ENCODE data around the gene COPS4. TPM values are rescaled to one million over a fixed set of nuclear protein-coding genes. Genes with fewer than 3 reads are reported as not detected.
A peak's percentile ranks its signal among the peaks of the same experiment; 100 is the strongest.

Gene COPS4
- total and polyA plus RNA-seq, 10 of the 15 experiments (the other 5 are each of a cell fraction or from before 2014, with no cell fraction given), result 34.2 to 159 (median 66.7) TPM

DNA sequence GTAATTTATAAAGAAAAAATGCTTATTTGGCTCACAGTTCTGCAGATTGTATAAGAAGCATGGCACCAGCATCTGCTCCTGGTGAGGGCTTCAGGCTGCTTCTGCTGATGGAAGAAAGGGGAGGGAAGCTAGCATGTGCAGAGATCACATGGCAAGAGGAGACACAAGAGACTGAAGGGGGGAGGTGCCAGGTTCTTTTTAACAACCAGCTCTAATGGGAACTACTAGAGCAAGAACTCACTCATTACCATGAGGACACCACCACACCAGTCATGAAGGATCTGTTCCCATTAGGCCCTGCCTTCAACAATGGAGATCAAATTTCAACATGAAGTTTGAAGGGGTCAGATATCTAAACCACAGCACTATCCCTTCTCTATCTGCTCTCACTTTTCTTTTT lies 9.4 kb upstream of the COPS4 start:
- intact Hi-C loops (cut with micrococcal nuclease; ENCODE audit: unreplicated experiment), result no loop called here
- no peaks in the 10 kb centered on the region for H3K36me3 ChIP-seq (ENCODE audit: control insufficient read depth in 2 of 2, insufficient read depth in 2 of 2, low read length in 1 of 2)
- H3K9me3 ChIP-seq (replicated peaks; ENCODE audit: control insufficient read depth, insufficient read depth, low read length), result peaks cover 9% of the 10 kb centered on the region; the same call in 2 of the 3 replicates
- ChIA-PET CTCF (interaction anchor here (0.6 kb wide), 1 partner anchor 173 kb away, joined by 3 read pairs; no protein-coding TSS in a partner anchor), POLR2A (no interaction called here), SMC1A (ENCODE audit: uncharacterized antibody, unreplicated experiment) (interaction anchor here (0.6 kb wide), 2 partner anchors 33 to 257 kb away, joined by 3 to 4 read pairs; no protein-coding TSS in a partner anchor), RAD21 (ENCODE audit: unreplicated experiment) (no interaction called here)
- in situ Hi-C loops (cut with MboI), result no loop called here
- TF ChIP-seq NRF1 (conservative IDR thresholded peaks at IDR 0.05; ENCODE audit: low read depth, low read length) (no peak), KDM1A (IDR thresholded peaks at IDR 0.05; ENCODE audit: borderline replicate concordance) (no peak), BCL11A (IDR thresholded peaks at IDR 0.05; ENCODE audit: low read depth, low read length) (no peak), POLR2A (IDR thresholded peaks at IDR 0.05; ENCODE audit: low read depth, low read length) (no peak), IKZF1 (conservative IDR thresholded peaks at IDR 0.05) (no peak), NR2C2 (IDR thresholded peaks at IDR 0.05; ENCODE audit: borderline replicate concordance, control insufficient read depth, insufficient read length, low read depth) (no peak), RFX5 (IDR thresholded peaks at IDR 0.05; ENCODE audit: low read depth, low read length) (no peak), STAT1 (conservative IDR thresholded peaks at IDR 0.05) (no peak), RUNX3 (IDR thresholded peaks at IDR 0.05; ENCODE audit: low read length) (no peak), CREM (IDR thresholded peaks at IDR 0.05; ENCODE audit: low read depth) (no peak), ZZZ3 (IDR thresholded peaks at IDR 0.05; ENCODE audit: control insufficient read depth, insufficient read length, low read depth) (no peak), HDGF (IDR thresholded peaks at IDR 0.05) (no peak), TBL1XR1 (IDR thresholded peaks at IDR 0.05; ENCODE audit: low read depth, low read length) (no peak)
- TF ChIP-seq, protein P1, sequence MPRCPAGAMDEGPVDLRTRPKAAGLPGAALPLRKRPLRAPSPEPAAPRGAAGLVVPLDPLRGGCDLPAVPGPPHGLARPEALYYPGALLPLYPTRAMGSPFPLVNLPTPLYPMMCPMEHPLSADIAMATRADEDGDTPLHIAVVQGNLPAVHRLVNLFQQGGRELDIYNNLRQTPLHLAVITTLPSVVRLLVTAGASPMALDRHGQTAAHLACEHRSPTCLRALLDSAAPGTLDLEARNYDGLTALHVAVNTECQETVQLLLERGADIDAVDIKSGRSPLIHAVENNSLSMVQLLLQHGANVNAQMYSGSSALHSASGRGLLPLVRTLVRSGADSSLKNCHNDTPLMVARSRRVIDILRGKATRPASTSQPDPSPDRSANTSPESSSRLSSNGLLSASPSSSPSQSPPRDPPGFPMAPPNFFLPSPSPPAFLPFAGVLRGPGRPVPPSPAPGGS (IDR thresholded peaks at IDR 0.05; ENCODE audit: borderline replicate concordance, insufficient read depth, low read depth, low read length, poor library complexity, severe bottlenecking), result no peak
- TF ChIP-seq, protein P2, sequence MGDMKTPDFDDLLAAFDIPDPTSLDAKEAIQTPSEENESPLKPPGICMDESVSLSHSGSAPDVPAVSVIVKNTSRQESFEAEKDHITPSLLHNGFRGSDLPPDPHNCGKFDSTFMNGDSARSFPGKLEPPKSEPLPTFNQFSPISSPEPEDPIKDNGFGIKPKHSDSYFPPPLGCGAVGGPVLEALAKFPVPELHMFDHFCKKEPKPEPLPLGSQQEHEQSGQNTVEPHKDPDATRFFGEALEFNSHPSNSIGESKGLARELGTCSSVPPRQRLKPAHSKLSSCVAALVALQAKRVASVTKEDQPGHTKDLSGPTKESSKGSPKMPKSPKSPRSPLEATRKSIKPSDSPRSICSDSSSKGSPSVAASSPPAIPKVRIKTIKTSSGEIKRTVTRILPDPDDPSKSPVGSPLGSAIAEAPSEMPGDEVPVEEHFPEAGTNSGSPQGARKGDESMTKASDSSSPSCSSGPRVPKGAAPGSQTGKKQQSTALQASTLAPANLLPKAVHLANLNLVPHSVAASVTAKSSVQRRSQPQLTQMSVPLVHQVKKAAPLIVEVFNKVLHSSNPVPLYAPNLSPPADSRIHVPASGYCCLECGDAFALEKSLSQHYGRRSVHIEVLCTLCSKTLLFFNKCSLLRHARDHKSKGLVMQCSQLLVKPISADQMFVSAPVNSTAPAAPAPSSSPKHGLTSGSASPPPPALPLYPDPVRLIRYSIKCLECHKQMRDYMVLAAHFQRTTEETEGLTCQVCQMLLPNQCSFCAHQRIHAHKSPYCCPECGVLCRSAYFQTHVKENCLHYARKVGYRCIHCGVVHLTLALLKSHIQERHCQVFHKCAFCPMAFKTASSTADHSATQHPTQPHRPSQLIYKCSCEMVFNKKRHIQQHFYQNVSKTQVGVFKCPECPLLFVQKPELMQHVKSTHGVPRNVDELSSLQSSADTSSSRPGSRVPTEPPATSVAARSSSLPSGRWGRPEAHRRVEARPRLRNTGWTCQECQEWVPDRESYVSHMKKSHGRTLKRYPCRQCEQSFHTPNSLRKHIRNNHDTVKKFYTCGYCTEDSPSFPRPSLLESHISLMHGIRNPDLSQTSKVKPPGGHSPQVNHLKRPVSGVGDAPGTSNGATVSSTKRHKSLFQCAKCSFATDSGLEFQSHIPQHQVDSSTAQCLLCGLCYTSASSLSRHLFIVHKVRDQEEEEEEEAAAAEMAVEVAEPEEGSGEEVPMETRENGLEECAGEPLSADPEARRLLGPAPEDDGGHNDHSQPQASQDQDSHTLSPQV (IDR thresholded peaks at IDR 0.05), result no peak
- no peaks in the 10 kb centered on the region for H3K27me3 ChIP-seq (replicated peaks in 1 of 2; ENCODE audit: control insufficient read depth in 2 of 2, insufficient read depth in 2 of 2, low read length in 1 of 2)
- FAIRE-seq (no peak), DNase-seq (ENCODE audit: low read depth, low spot score) (no peak), ATAC-seq (peak; percentile 65)
- no peaks in the 10 kb centered on the region for H4K20me1 ChIP-seq (ENCODE audit: control insufficient read depth, insufficient read depth)
- no peaks in the 10 kb centered on the region for H3K79me2 ChIP-seq (ENCODE audit: control insufficient read depth, insufficient read depth, low read length)
- H3K27ac ChIP-seq (ENCODE audit: control insufficient read depth, insufficient read depth), result peak overlapping the region; percentile 37; the same call in 1 of the 2 replicates
- H2AFZ ChIP-seq (ENCODE audit: control insufficient read depth, low read depth, low read length), result peak overlapping the region; percentile 9
- peak overlapping the region; percentile 7 for H3K4me2 ChIP-seq (ENCODE audit: control insufficient read depth, insufficient read depth)
- no peak overlapping the region for H3K4me3 ChIP-seq
- peaks cover under 1% of the 10 kb centered on the region for H3K4me1 ChIP-seq (ENCODE audit: control insufficient read depth, insufficient read depth, low read length)
- BruUV-seq (replicated peaks), result no TSS peak
- no peak overlapping the region for H3K9ac ChIP-seq (ENCODE audit: control insufficient read depth, insufficient read depth, low read length)

All from GM12878 (cell line).